HCT116 (cell line): ENCODE data around the gene FCER2. TPM values are rescaled to one million over a fixed set of nuclear protein-coding genes. Genes with fewer than 3 reads are reported as not detected.

Source experiments
- ATAC-seq: fragments of 200-7000 bp; cut with Tn5 transposase; 2 replicates; pipeline ENCODE4 v1.9.1; 2020; ENCODE audit warnings: mild to moderate bottlenecking, moderate library complexity
- BruUV-seq: library from RNA; stranded (reverse); fragments of 400-500 nt; replicated peaks from 2 replicates; lab custom pipeline; 2021; lab: Mats Ljungman, UMichigan
- CTCF ChIA-PET: fragments of 300-600 bp; sonication (Branson Sonifier 250); formaldehyde crosslinking; loops from one replicate; lab custom pipeline; 2021; ENCODE audit warnings: antibody characterized with exemption; lab: Charles Lee
- POLR2A ChIA-PET: fragments of 300-600, 350-600 bp; sonication (Branson Sonifier 250); formaldehyde crosslinking; loops from one replicate; lab custom pipeline; 2021; ENCODE audit warnings: antibody characterized with exemption; lab: Charles Lee
- RAD21 ChIA-PET, 2 experiments: fragments of 300-600 bp; sonication (Branson Sonifier 250); formaldehyde crosslinking; loops; one replicate each; lab custom pipeline; 2023; ENCODE audit warnings: low total read pairs in 2 of 2; ENCODE audit not compliant: uncharacterized antibody in 2 of 2, unreplicated experiment in 2 of 2, low non-redundant PET in 1 of 2; lab: Charles Lee
- DNase-seq: peaks from one replicate; pipeline ENCODE4 v3.0.0-alpha.2; 2010; ENCODE audit warnings: low read depth, low spot score
- H2AFZ ChIP-seq: fragments of 200-600 bp; shearing (Covaris generic), sonication (generic); 2 replicates; pipeline ENCODE4 v1.6.1; 2017; ENCODE audit warnings: low read depth, mixed run types, mixed read lengths, antibody characterized with exemption, low read length; ENCODE audit not compliant: poor library complexity, severe bottlenecking
- H3K27ac ChIP-seq: 2 replicates; pipeline ENCODE4 v1.5.1; 2012; ENCODE audit warnings: low read depth, low read length
- H3K27me3 ChIP-seq: fragments of 200-600 bp; sonication (generic); 2 replicates; pipeline ENCODE4 v1.6.1; 2016; ENCODE audit warnings: mixed run types, low read length, mixed read lengths; ENCODE audit not compliant: insufficient read depth
- H3K36me3 ChIP-seq, 2 experiments: fragments of 200-500 bp in 1 of 2; fragments of 200-600 bp in 1 of 2; sonication (Bioruptor generic) in 1 of 2; sonication (generic) in 1 of 2; 2 replicates each; pipeline versions ENCODE4 v1.5.1 to v1.6.1; 2014 to 2016; ENCODE audit warnings: low read length in 2 of 2, inconsistent platforms in 1 of 2, mixed read lengths in 1 of 2, mixed run types in 1 of 2; ENCODE audit not compliant: insufficient read depth in 2 of 2, control insufficient read depth in 1 of 2
- H3K4me1 ChIP-seq, 2 experiments: fragments of 200-600 bp in 1 of 2; sonication (generic) in 1 of 2; 2 replicates each; pipeline versions ENCODE4 v1.5.1 to v1.6.1; 2012 to 2017; ENCODE audit warnings: low read length in 2 of 2, inconsistent platforms in 1 of 2, mild to moderate bottlenecking in 1 of 2, mixed read lengths in 1 of 2, mixed run types in 1 of 2, moderate library complexity in 1 of 2; ENCODE audit not compliant: insufficient read depth in 2 of 2, control insufficient read depth in 1 of 2
- H3K4me2 ChIP-seq: fragments of 200-600 bp; sonication (generic); 2 replicates; pipeline ENCODE4 v1.6.1; 2017; ENCODE audit warnings: mixed run types, low read length, mixed read lengths
- H3K4me3 ChIP-seq, 2 experiments: fragments of 200-600 bp in 1 of 2; sonication (generic) in 1 of 2; replicated peaks in 1 of 2; 2 replicates each; pipeline ENCODE4 v1.5.1; 2011 to 2016; ENCODE audit warnings: low read length in 2 of 2, control low read depth in 1 of 2, low read depth in 1 of 2, mild to moderate bottlenecking in 1 of 2, mixed read lengths in 1 of 2, mixed run types in 1 of 2
- H3K79me2 ChIP-seq: fragments of 200-600 bp; sonication (generic); 2 replicates; pipeline ENCODE4 v1.6.1; 2017; ENCODE audit warnings: mild to moderate bottlenecking, mixed run types, low read length, moderate library complexity, mixed read lengths; ENCODE audit not compliant: insufficient read depth
- H3K9ac ChIP-seq: fragments of 200-600 bp; sonication (generic); 2 replicates; pipeline ENCODE4 v1.6.1; 2016; ENCODE audit warnings: low read length, mixed read lengths
- H3K9me2 ChIP-seq: fragments of 200-600 bp; sonication (generic), shearing (Covaris generic); 2 replicates; pipeline ENCODE4 v1.6.1; 2017; ENCODE audit warnings: mixed run types, mild to moderate bottlenecking, moderate library complexity; ENCODE audit not compliant: insufficient read depth
- H3K9me3 ChIP-seq, 2 experiments: fragments of 200-500 bp in 1 of 2; fragments of 200-600 bp in 1 of 2; sonication (Bioruptor generic) in 1 of 2; sonication (generic) in 1 of 2; 2 replicates each; pipeline ENCODE4 v1.6.1; 2014 to 2017; ENCODE audit warnings: low read length in 2 of 2, mixed read lengths in 2 of 2, inconsistent platforms in 1 of 2, low read depth in 1 of 2, mild to moderate bottlenecking in 1 of 2, mixed run types in 1 of 2, moderate library complexity in 1 of 2; ENCODE audit not compliant: control insufficient read depth in 1 of 2, insufficient read depth in 1 of 2
- H4K20me1 ChIP-seq: fragments of 200-600 bp; sonication (generic), shearing (Covaris generic); 2 replicates; pipeline ENCODE4 v1.6.1; 2017; ENCODE audit warnings: mixed run types, mild to moderate bottlenecking, moderate library complexity; ENCODE audit not compliant: insufficient read depth
- ATF3 ChIP-seq: IDR thresholded peaks from 2 replicates; pipeline ENCODE4 v1.6.1; 2012
- CBX3 ChIP-seq: IDR thresholded peaks from 2 replicates; pipeline ENCODE4 v1.6.1; 2012; ENCODE audit warnings: low read depth
- CEBPB ChIP-seq: IDR thresholded peaks from 2 replicates; pipeline ENCODE4 v1.6.1; 2012; ENCODE audit warnings: low read depth
- CTCF ChIP-seq, 3 experiments: fragments of 200-600 bp in 1 of 3; sonication (generic) in 1 of 3; IDR thresholded peaks in 2 of 3; conservative IDR thresholded peaks in 1 of 3; 2 replicates each; pipeline ENCODE4 v1.5.1; 2012 to 2017; ENCODE audit warnings: low read depth in 2 of 3, low read length in 2 of 3, antibody characterized with exemption in 1 of 3, borderline replicate concordance in 1 of 3, control low read depth in 1 of 3, mild to moderate bottlenecking in 1 of 3, mixed read lengths in 1 of 3, mixed run types in 1 of 3, moderate library complexity in 1 of 3; ENCODE audit not compliant: insufficient read depth in 1 of 3
- EGR1 ChIP-seq: IDR thresholded peaks from 2 replicates; pipeline ENCODE4 v1.6.1; 2012; ENCODE audit warnings: low read depth
- EZH2 ChIP-seq: fragments of 200-600 bp; sonication (generic); IDR thresholded peaks from 2 replicates; pipeline ENCODE4 v1.6.1; 2017; ENCODE audit warnings: antibody characterized with exemption, mixed run types
- FOSL1 ChIP-seq: IDR thresholded peaks from 2 replicates; pipeline ENCODE4 v1.6.1; 2012; ENCODE audit warnings: low read depth
- JUND ChIP-seq: IDR thresholded peaks from 2 replicates; pipeline ENCODE4 v1.6.1; 2012
- POLR2AphosphoS5 ChIP-seq: IDR thresholded peaks from 2 replicates; pipeline ENCODE4 v1.6.1; 2011; ENCODE audit warnings: mild to moderate bottlenecking, low read depth, low read length, moderate library complexity
- RAD21 ChIP-seq: IDR thresholded peaks from 2 replicates; pipeline ENCODE4 v1.6.1; 2012; ENCODE audit warnings: low read depth, mild to moderate bottlenecking
- REST ChIP-seq: IDR thresholded peaks from 2 replicates; pipeline ENCODE4 v1.6.1; 2012; ENCODE audit warnings: low read depth
- SIN3A ChIP-seq: IDR thresholded peaks from 2 replicates; pipeline ENCODE4 v1.6.1; 2012; ENCODE audit warnings: low read depth
- SP1 ChIP-seq: IDR thresholded peaks from 2 replicates; pipeline ENCODE4 v1.6.1; 2012; ENCODE audit warnings: low read depth
- SRF ChIP-seq: IDR thresholded peaks from 2 replicates; pipeline ENCODE4 v1.6.1; 2012; ENCODE audit warnings: low read depth
- YY1 ChIP-seq: IDR thresholded peaks from 2 replicates; pipeline ENCODE4 v1.6.1; 2011; ENCODE audit warnings: low read length, low read depth, moderate library complexity, mild to moderate bottlenecking; ENCODE audit not compliant: insufficient replicate concordance; ENCODE audit errors: extremely low read depth
- ZBTB33 ChIP-seq: IDR thresholded peaks from 2 replicates; pipeline ENCODE4 v1.6.1; 2011; ENCODE audit warnings: mild to moderate bottlenecking, low read length, moderate library complexity; ENCODE audit not compliant: insufficient replicate concordance; ENCODE audit errors: extremely low read depth
- ZFX ChIP-seq: fragments of 450-650 bp; IDR thresholded peaks from 2 replicates; pipeline ENCODE4 v1.6.1; 2017
- ZNF274 ChIP-seq: fragments of 200-500 bp; sonication (Bioruptor generic); IDR thresholded peaks from 2 replicates; pipeline ENCODE4 v1.6.1; 2014; ENCODE audit warnings: mild to moderate bottlenecking, low read depth, low read length, inconsistent platforms
- intact Hi-C: fragments of 100-400 bp; cut with micrococcal nuclease; formaldehyde crosslinking; loops from 2 replicates; pipeline ENCODE4 v1.10.0; 2022
- total RNA-seq: library from RNA; stranded (reverse); gene quantifications from one replicate; pipeline ENCODE4 v1.2.1, GENCODE V29; 2021; ENCODE audit not compliant: unreplicated experiment

The FCER2 gene
- total RNA-seq, 1 experiment from 2014 or later = 0.20 TPM

GRCh38 chr19:7729831-7730285 is 27.9 kb upstream of the FCER2 start:
- no peak for TF ChIP-seq FOSL1
- TF ChIP-seq POLR2AphosphoS5 = no peak
- no peak for TF ChIP-seq RAD21
- TF ChIP-seq ZNF274 = no peak
- TF ChIP-seq ATF3 = no peak
- TF ChIP-seq SIN3A = no peak
- no peak for TF ChIP-seq SP1
- TF ChIP-seq CBX3 = no peak
- no peak for TF ChIP-seq CEBPB
- no peak for TF ChIP-seq CTCF (IDR thresholded peaks at IDR 0.05 in 2 of 3, conservative IDR thresholded peaks at IDR 0.05 in 1 of 3; ENCODE audit: borderline replicate concordance in 1 of 3, insufficient read depth in 1 of 3, low read depth in 2 of 3, low read length in 2 of 3)
- no peak for TF ChIP-seq EGR1
- TF ChIP-seq EZH2 = no peak
- TF ChIP-seq ZFX = no peak
- TF ChIP-seq YY1 = no peak
- TF ChIP-seq ZBTB33 = no peak
- no peak for TF ChIP-seq JUND
- TF ChIP-seq REST = no peak
- no peak for TF ChIP-seq SRF
- TF ChIP-seq, all 23 proteins: peak for 0
- no peak overlapping the region for H3K4me2 ChIP-seq

More at GRCh38 chr19:7729831-7730285, 27.9 kb upstream of the FCER2 start:
- no peak for DNase-seq
- Histone ChIP-seq H3K79me2 (no peaks in the 10 kb centered on the region), H3K4me3 (no peak overlapping the region), H3K9ac (no peak overlapping the region), H2AFZ (no peak overlapping the region), H3K36me3 (no peaks in the 10 kb centered on the region), H3K27me3 (peaks cover 6% of the 10 kb centered on the region; the same call in 1 of the 2 replicates), H3K27ac (no peak overlapping the region), H4K20me1 (no peaks in the 10 kb centered on the region), H3K9me2 (no peaks in the 10 kb centered on the region), H3K9me3 (no peaks in the 10 kb centered on the region), H3K4me1 (no peaks in the 10 kb centered on the region)
- intact Hi-C loops = no loop called here
- RAD21 ChIA-PET = no interaction called here
- no TSS peak for BruUV-seq
- ATAC-seq = no peak
- POLR2A ChIA-PET = no interaction called here
- CTCF ChIA-PET = no interaction called here
